ENCODE data around the gene OGDH. TPM values are rescaled to one million over a fixed set of nuclear protein-coding genes. Genes with fewer than 3 reads are reported as not detected.
"Not testable (repeated sequence)": the region's sequence is repeated elsewhere in the genome, so short reads cannot be mapped to it uniquely, and the experiment has no call there.

Gene OGDH
- polyA plus RNA-seq, 4 donors: 51.3 to 91.5 (median 88.8) TPM

DNA sequence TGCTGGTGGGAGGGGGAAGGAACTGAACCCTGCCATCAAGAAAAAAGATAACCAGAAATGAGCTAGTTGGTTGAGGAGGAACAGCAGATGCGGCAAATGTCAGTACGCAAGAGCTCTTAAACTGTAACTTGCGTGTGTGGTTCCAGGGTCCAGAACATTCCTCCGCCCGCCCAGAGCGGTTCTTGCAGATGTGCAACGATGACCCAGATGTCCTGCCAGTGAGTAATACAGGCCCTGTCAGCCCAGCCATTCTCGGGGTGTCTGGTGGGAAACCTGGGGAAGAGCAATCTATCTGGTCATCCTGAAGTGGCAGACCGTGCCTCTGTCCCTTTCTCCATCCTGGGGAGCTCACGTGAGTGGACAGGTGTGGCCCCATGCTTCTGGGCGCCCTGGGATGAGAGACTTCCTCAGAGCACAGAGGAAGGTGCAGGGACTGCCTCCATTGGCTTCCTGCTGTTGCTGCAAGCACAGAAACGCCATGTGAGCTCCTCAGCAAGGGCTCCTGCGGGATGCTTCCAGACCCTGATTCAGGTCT lies 91.7 kb downstream of the OGDH start:
- no peak for DNase-seq (ENCODE audit: low read depth in 4 of 4, low spot score in 3 of 4)

GRCh38 chr7:44699598-44699997 lies 93.2 kb downstream of the OGDH start:
- not testable (repeated sequence) for DNase-seq (ENCODE audit: low read depth in 4 of 4, low spot score in 3 of 4)

- no peak for DNase-seq (ENCODE audit: low read depth in 4 of 4, low spot score in 3 of 4)
These were observed 93.9 kb downstream of the OGDH start for GRCh38 chr7:44700322-44700721.

DNA sequence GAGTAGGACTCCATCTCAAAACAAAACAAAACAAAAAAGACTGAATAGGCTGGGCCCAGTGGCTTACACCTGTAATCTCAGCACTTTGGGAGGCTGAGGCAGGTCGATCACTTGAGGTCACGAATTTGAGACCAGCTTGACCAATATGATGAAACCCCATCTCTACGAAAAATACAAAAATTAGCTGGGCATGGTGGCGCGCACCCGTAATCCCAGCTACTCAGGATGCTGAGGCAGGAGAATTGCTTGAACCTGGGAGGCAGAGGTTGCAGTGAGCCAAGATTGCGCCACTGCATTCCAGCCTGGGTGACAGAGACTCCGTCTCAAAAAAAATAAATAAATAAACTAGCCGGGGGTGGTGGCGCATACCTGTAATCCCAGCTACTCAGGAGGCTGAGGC lies 97.0 kb downstream of the OGDH start:
- not testable (repeated sequence) for DNase-seq (ENCODE audit: low read depth in 4 of 4, low spot score in 3 of 4)

GRCh38 chr7:44703921-44704320 lies 97.5 kb downstream of the OGDH start:
- no peak for DNase-seq (ENCODE audit: low read depth in 4 of 4, low spot score in 3 of 4)

- no peak for DNase-seq (ENCODE audit: low read depth in 4 of 4, low spot score in 3 of 4)
These were observed 99.0 kb downstream of the OGDH start for GRCh38 chr7:44705434-44705833.

DNA sequence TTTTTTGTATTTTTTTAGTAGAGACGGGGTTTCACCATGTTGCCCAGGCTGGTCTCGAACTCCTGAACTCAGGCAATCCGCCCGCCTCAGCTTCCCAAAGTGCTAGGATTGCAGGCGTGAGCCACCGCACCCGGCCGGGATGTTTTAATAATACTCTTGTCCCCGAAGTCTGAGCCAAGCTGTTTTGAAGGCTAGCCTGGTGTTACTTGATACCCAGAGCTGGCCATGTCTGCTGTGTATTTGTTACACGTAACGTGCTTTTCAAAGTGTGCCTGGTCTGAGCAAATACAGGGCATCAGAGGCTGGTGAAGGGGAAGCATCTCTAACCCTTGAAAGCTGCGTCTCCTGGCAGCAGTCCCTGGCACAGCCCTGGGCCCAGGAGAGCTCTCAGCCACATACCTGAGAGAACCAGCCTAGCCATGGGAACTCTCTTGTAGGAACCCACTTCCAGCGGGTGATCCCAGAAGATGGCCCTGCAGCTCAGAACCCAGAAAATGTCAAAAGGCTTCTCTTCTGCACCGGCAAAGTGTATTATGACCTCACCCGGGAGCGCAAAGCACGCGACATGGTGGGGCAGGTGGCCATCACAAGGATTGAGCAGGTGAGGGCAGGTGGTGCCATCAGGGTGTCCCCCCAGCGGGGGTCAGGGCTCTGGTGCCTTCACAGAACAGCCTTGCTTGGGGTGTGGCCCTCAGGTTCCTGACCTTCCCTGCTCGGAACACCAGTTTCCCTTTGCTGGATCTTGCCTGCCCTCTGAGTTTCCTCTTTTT lies 100.5 kb downstream of the OGDH start:
- DNase-seq (ENCODE audit: low read depth in 4 of 4, low spot score in 3 of 4): no peak

GRCh38 chr7:44707558-44708230 lies 101.3 kb downstream of the OGDH start:
- no peak for DNase-seq (ENCODE audit: low read depth in 4 of 4, low spot score in 3 of 4)

DNA sequence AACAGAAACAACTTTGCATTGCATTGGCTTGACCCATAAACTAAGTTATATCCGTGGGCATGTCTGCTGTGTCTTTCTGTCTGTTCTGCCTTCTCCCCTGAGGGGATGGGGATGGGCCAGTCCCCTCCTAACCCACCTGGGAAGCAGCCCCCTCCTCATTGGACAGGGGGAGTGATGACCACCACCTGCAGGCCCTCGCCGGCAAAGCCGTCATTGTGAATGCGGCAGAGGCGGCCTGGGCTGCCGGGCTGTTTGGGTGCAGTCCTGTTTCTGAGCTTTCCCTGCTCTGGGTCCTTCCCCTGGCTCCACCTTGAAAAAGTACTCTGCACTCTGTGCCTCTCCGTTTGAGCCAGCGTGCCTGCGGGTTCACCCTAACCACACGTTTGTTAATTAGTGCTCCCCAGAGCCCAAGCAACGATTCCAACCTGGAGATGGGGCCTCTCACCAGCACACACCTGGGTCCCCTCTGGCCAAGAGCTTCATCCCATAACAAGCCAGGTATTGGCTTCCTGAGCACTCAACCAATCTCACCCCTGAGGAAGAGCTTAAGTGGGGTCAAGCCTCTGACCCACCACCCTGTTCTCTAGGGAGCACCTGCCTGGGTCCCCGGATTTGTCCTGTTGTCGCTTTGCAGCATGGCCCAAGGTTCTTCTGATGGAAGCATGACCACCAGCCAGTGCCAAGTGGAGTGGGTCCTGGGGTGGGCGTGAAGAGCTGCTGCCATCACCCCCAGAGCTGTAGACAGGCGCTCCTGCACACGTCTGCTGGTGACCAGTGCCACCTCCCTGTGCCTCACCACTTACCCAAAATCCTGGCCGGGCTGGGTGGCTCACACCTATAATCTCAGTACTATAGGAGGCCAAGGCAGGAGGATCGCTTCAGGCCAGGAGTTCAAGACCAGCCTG lies 102.8 kb downstream of the OGDH start:
- DNase-seq (ENCODE audit: low read depth in 4 of 4, low spot score in 3 of 4): no peak

GRCh38 chr7:44709945-44710596 lies 103.6 kb downstream of the OGDH start:
- DNase-seq (ENCODE audit: low read depth in 4 of 4, low spot score in 3 of 4): no peak

- DNase-seq (ENCODE audit: low read depth in 4 of 4, low spot score in 3 of 4): no peak
These were observed 105.1 kb downstream of the OGDH start for GRCh38 chr7:44711528-44711927.

GRCh38 chr7:44712012-44712411 lies 105.6 kb downstream of the OGDH start:
- DNase-seq (ENCODE audit: low read depth in 4 of 4, low spot score in 3 of 4): no peak

DNA sequence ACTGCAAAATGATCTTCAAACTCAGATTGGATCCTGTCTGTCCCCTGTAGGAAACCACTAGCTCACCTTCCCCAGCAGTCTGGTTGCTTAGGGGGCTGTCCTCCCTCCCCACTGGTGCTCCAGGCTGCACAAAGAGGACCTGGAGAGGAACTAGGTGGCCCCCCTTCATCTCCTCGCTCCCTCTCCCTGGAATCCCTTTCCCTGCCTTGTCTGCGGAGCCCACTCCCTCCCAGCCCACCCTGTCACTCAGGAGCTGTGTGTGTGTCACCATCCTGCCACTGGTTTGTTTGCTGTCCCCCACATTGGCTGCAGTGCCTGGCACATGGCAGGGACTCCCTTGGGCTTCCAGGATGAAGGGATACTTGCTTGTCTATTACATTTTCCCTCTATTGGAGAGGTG lies 106.7 kb downstream of the OGDH start:
- DNase-seq (ENCODE audit: low read depth in 4 of 4, low spot score in 3 of 4): no peak

GRCh38 chr7:44713680-44714335 lies 107.4 kb downstream of the OGDH start:
- DNase-seq (ENCODE audit: low read depth in 4 of 4, low spot score in 3 of 4): no peak

GRCh38 chr7:44716205-44716604 lies 109.8 kb downstream of the OGDH start:
- no peak for DNase-seq (ENCODE audit: low read depth in 4 of 4, low spot score in 3 of 4)

- DNase-seq (ENCODE audit: low read depth in 4 of 4, low spot score in 3 of 4): no peak
These were observed 113.9 kb downstream of the OGDH start for GRCh38 chr7:44720301-44720700.

DNA sequence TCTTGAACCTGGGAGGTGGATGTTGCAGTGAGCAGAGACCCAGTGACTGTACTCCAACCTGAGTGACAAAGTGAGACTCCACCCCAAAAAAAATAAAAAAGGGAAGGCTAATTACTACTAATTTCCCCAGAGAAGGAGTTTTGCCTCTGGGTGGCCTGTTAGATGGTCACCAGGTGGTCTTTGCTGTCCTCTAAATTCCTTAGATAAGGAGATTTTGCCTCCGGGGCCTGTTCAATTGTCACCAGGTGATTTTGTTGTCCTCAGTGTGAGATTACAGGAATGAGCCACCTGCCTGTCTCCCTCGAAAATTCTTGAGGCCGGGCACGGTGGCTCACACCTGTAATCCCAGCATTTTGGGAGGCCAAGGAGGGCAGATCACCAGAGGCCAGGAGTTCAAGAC lies 117.8 kb downstream of the OGDH start:
- DNase-seq (ENCODE audit: low read depth in 4 of 4, low spot score in 3 of 4): no peak

- DNase-seq (ENCODE audit: low read depth in 4 of 4, low spot score in 3 of 4): not testable (repeated sequence)
These were observed 119.8 kb downstream of the OGDH start for GRCh38 chr7:44726250-44726649.

DNA sequence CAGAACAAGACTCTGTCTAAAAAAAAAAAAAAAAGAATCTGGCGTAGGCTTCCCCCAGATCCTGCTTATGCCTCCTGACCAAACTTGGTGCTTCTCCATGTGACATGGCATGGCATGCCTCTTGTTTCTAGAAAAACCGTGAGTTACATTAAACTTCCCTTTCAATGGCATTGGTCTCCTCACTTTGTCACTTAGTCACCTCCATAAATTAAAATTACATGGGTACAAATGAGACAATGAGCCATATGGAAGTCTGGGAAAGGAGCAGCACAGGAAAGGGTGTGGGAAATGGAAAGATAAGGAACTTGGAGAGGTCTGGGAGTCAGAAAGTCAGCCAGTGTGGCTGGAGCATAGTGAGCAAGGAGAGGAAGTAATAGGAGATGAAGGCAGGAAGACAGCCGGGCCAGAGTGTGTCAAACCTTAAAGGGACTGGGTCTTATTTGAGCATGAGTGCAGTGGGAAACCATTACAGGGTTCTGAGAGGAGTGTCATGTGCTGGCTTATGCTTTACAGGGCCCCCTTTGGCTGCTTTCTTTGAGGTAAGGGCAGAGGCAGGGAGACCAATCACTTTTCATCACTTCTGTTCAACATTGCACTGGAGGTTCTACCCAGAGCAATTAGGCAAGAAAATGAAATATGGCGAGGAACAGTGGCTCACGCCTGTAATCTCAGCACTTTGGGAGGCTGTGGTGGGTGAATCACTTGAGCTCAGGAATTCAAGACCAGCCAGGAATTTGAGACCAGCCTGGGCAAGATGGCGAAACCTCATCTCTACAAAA lies 120.9 kb downstream of the OGDH start:
- no peak for DNase-seq (ENCODE audit: low read depth in 4 of 4, low spot score in 3 of 4)

Data from left renal pelvis (tissue), 4 donors.